SIG-M5 treated with dmso at 0.1 percent for 504 hours (cell line): Measurements from ENCODE around the gene ARHGAP20.

Experiments used
- DNase-seq: peaks from one replicate; lab custom pipeline; 2025; ENCODE audit not compliant: unreplicated experiment; lab: John Stamatoyannopoulos, UW

Gene ARHGAP20

GRCh38 chr11:110711776-110712658, at the start of gene ARHGAP20:
Gene ARHGAP20 (minus strand): TSS chr11:110712437. CDS start chr11:110712231, 206 bp downstream.
- no peak for DNase-seq

- DNase-seq: no peak
Measured at GRCh38 chr11:110761991-110762390, 49.8 kb upstream of the ARHGAP20 start.

GRCh38 chr11:110761131-110761530, 48.9 kb upstream of the ARHGAP20 start:
- no peak for DNase-seq

- DNase-seq: no peak
Measured at GRCh38 chr11:110759972-110760381, 47.7 kb upstream of the ARHGAP20 start.

GRCh38 chr11:110757962-110758755, 45.9 kb upstream of the ARHGAP20 start:
- no peak for DNase-seq

- no peak for DNase-seq
Measured at GRCh38 chr11:110757066-110757465, 44.8 kb upstream of the ARHGAP20 start.

GRCh38 chr11:110755941-110756340, 43.7 kb upstream of the ARHGAP20 start:
- no peak for DNase-seq

- DNase-seq: no peak
Measured at GRCh38 chr11:110752890-110753289, 40.7 kb upstream of the ARHGAP20 start.

- no peak for DNase-seq
Measured at GRCh38 chr11:110750100-110750499, 37.9 kb upstream of the ARHGAP20 start.

GRCh38 chr11:110747531-110747930, 35.3 kb upstream of the ARHGAP20 start:
- no peak for DNase-seq

- no peak for DNase-seq
Measured at GRCh38 chr11:110738641-110739040, 26.4 kb upstream of the ARHGAP20 start.

- DNase-seq: no peak
Measured at GRCh38 chr11:110737593-110737992, 25.4 kb upstream of the ARHGAP20 start.

GRCh38 chr11:110736171-110736553, 23.9 kb upstream of the ARHGAP20 start:
- DNase-seq: no peak

GRCh38 chr11:110735455-110736170, 23.4 kb upstream of the ARHGAP20 start:
- DNase-seq: no peak

GRCh38 chr11:110734790-110735189, 22.6 kb upstream of the ARHGAP20 start:
- DNase-seq: no peak

GRCh38 chr11:110730773-110731172, 18.5 kb upstream of the ARHGAP20 start:
- DNase-seq: no peak

GRCh38 chr11:110728883-110729282, 16.6 kb upstream of the ARHGAP20 start:
- DNase-seq: no peak

- DNase-seq: no peak
Measured at GRCh38 chr11:110728476-110728875, 16.2 kb upstream of the ARHGAP20 start.

GRCh38 chr11:110724358-110724757, 12.1 kb upstream of the ARHGAP20 start:
- DNase-seq: no peak

GRCh38 chr11:110720431-110721275, 8.4 kb upstream of the ARHGAP20 start:
- DNase-seq: no peak
